ENCODE measurements around the gene OTULIN. TPM values are rescaled to one million over a fixed set of nuclear protein-coding genes. Genes with fewer than 3 reads are reported as not detected.

Gene OTULIN
- total RNA-seq, 2 experiments from 2014 or later: 28.7 to 45.6 TPM

- CTCF ChIA-PET (ENCODE audit: unreplicated experiment): no interaction called here
- Histone ChIP-seq H3K9me3 (ENCODE audit: low read length) (no peaks in the 10 kb centered on the region), H3K27ac (ENCODE audit: low read depth, low read length, poor library complexity, severe bottlenecking) (no peak overlapping the region), H3K36me3 (ENCODE audit: insufficient read depth, low read length) (peaks cover 55% of the 10 kb centered on the region), H3K4me3 (ENCODE audit: low read depth, low read length, poor library complexity, severe bottlenecking) (no peak overlapping the region), H3K4me1 (ENCODE audit: insufficient read depth, low read length, poor library complexity, severe bottlenecking) (peaks cover 83% of the 10 kb centered on the region), H2AFZ (ENCODE audit: low read length) (no peak overlapping the region), H4K20me1 (ENCODE audit: insufficient read depth, low read length) (peaks cover 27% of the 10 kb centered on the region), H3K79me2 (ENCODE audit: insufficient read depth, low read depth, low read length) (peaks cover 100% of the 10 kb centered on the region), H3K4me2 (ENCODE audit: low read length) (peak overlapping the region; percentile 44), H3K9me2 (ENCODE audit: insufficient read depth, low read length) (no peaks in the 10 kb centered on the region)
- DNase-seq (ENCODE audit: low spot score): no peak
- no TSS peak for BruUV-seq (replicated peaks)
- intact Hi-C loops (cut with micrococcal nuclease; ENCODE audit: unreplicated experiment): no loop called here
- TF ChIP-seq CTCF (conservative IDR thresholded peaks at IDR 0.05; ENCODE audit: low read length) (no peak), EZH2phosphoT487 (IDR thresholded peaks at IDR 0.05; ENCODE audit: borderline replicate concordance, low read depth, low read length) (no peak)
- POLR2A ChIA-PET: interaction anchor here (1.4 kb wide), 1 partner anchor 10 kb away, joined by 8 read pairs; no protein-coding TSS in a partner anchor
Measured at GRCh38 chr5:14673443-14673842, 8.9 kb downstream of the OTULIN start.

GRCh38 chr5:14674983-14675854 lies 10.7 kb downstream of the OTULIN start:
- CTCF ChIA-PET (ENCODE audit: unreplicated experiment): interaction anchor here (1.4 kb wide), 1 partner anchor 20 kb away, joined by 3 read pairs; no protein-coding TSS in a partner anchor
- Histone ChIP-seq H3K36me3 (ENCODE audit: insufficient read depth, low read length) (peaks cover 61% of the 10 kb centered on the region), H3K9me3 (ENCODE audit: low read length) (no peaks in the 10 kb centered on the region), H3K4me3 (ENCODE audit: low read depth, low read length, poor library complexity, severe bottlenecking) (peak overlapping the region; percentile 45), H3K4me2 (ENCODE audit: low read length) (peak overlapping the region; percentile 72), H3K9me2 (ENCODE audit: insufficient read depth, low read length) (no peaks in the 10 kb centered on the region), H2AFZ (ENCODE audit: low read length) (peak overlapping the region; percentile 22; the same call in 1 of the 2 replicates), H3K79me2 (ENCODE audit: insufficient read depth, low read depth, low read length) (peaks cover 90% of the 10 kb centered on the region), H4K20me1 (ENCODE audit: insufficient read depth, low read length) (peaks cover 17% of the 10 kb centered on the region), H3K27ac (ENCODE audit: low read depth, low read length, poor library complexity, severe bottlenecking) (peak overlapping the region; percentile 61), H3K4me1 (ENCODE audit: insufficient read depth, low read length, poor library complexity, severe bottlenecking) (peaks cover 66% of the 10 kb centered on the region)
- TF ChIP-seq EZH2phosphoT487 (IDR thresholded peaks at IDR 0.05; ENCODE audit: borderline replicate concordance, low read depth, low read length) (no peak), CTCF (conservative IDR thresholded peaks at IDR 0.05; ENCODE audit: low read length) (no peak)
- POLR2A ChIA-PET: interaction anchor here (0.7 to 2.1 kb wide), 6 partner anchors 8 to 1790 kb away, joined by 3 to 9 read pairs (median 4); no protein-coding TSS in a partner anchor
- no peak for DNase-seq (ENCODE audit: low spot score)
- no TSS peak for BruUV-seq (replicated peaks)
- intact Hi-C loops (cut with micrococcal nuclease; ENCODE audit: unreplicated experiment): no loop called here
